ENCODE measurements around the gene ZNF135. TPM values are rescaled to one million over a fixed set of nuclear protein-coding genes. Genes with fewer than 3 reads are reported as not detected.
A peak's percentile ranks its signal among the peaks of the same experiment; 100 is the strongest.

ZNF135 gene
- 1 to 10 TPM; 1.0 to 1.4 TPM for total RNA-seq
- polyA plus RNA-seq, result 1.4 TPM

GRCh38 chr19:58059003-58059670, at the start of gene ZNF135:
Gene ZNF135 (plus strand): TSS chr19:58059282. CDS start chr19:58060003, 721 bp downstream.
- peaks cover 22 to 27% of the 10 kb centered on the region in 2 donors for H3K27me3 Mint-ChIP-seq
- H3K36me3 Mint-ChIP-seq, result peaks cover 4 to 31% (median 20%) of the 10 kb centered on the region in 3 donors
- peak in 4 of 5 donors; percentile 6 to 72 (median 48) for DNase-seq
- Histone ChIP-seq H3K27me3 (ENCODE audit: insufficient read depth, low read length, poor library complexity, severe bottlenecking) (no peaks in the 10 kb centered on the region), H3K4me1 (ENCODE audit: insufficient read depth, low read length) (no peaks in the 10 kb centered on the region), H3K4me3 (ENCODE audit: low read length) (peak within 1 kb of the TSS; percentile 15), H3K36me3 (ENCODE audit: insufficient read depth, low read length) (no peaks in the 10 kb centered on the region), H3K27ac (ENCODE audit: low read depth, low read length) (no peak within 1 kb of the TSS), H3K9me3 (ENCODE audit: low read length) (peaks cover 13% of the 10 kb centered on the region)
- H3K4me1 Mint-ChIP-seq, result peaks cover 0 to 4% (median 3%) of the 10 kb centered on the region in 3 donors
- peak within 1 kb of the TSS in 2 of 8 donors; percentile 61 to 85 for H3K27ac Mint-ChIP-seq
- peaks cover 20 to 79% (median 60%) of the 10 kb centered on the region in 5 donors for H3K9me3 Mint-ChIP-seq
- POLR2A ChIA-PET, result interaction anchor here (0.6 kb wide), 1 partner anchor 1745 kb away, joined by 3 read pairs; the partner anchor contains the start of gene ZSCAN5A
- H3K4me3 Mint-ChIP-seq, result peak within 1 kb of the TSS in 6 of 7 donors; percentile 55 to 83 (median 68)
- CTCF ChIA-PET, result interaction anchor here (0.5 to 1.3 kb wide), 4 partner anchors 22 to 254 kb away, joined by 3 read pairs; no protein-coding TSS in a partner anchor

GRCh38 chr19:58009301-58009665, 49.8 kb upstream of the ZNF135 start:
- ChIA-PET CTCF (no interaction called here), POLR2A (no interaction called here)
- H3K9me3 Mint-ChIP-seq, result peaks cover 21 to 86% (median 79%) of the 10 kb centered on the region in 5 donors
- Histone ChIP-seq H3K4me1 (ENCODE audit: insufficient read depth, low read length) (no peaks in the 10 kb centered on the region), H3K36me3 (ENCODE audit: insufficient read depth, low read length) (no peaks in the 10 kb centered on the region), H3K27ac (ENCODE audit: low read depth, low read length) (no peak overlapping the region), H3K9me3 (ENCODE audit: low read length) (peaks cover 59% of the 10 kb centered on the region), H3K27me3 (ENCODE audit: insufficient read depth, low read length, poor library complexity, severe bottlenecking) (no peaks in the 10 kb centered on the region), H3K4me3 (ENCODE audit: low read length) (no peak overlapping the region)
- H3K27me3 Mint-ChIP-seq, result peaks cover 4 to 8% of the 10 kb centered on the region in 2 donors
- H3K36me3 Mint-ChIP-seq, result peaks cover 15 to 46% (median 37%) of the 10 kb centered on the region in 3 donors
- peak overlapping the region in 1 of 8 donors; percentile 87 for H3K27ac Mint-ChIP-seq
- peak overlapping the region in 5 of 7 donors; percentile 27 to 85 (median 69) for H3K4me3 Mint-ChIP-seq
- peaks cover 5 to 21% (median 5%) of the 10 kb centered on the region in 3 donors for H3K4me1 Mint-ChIP-seq
- no peak for DNase-seq

GRCh38 chr19:58009666-58010301, 49.3 kb upstream of the ZNF135 start:
- H3K27ac ChIP-seq (ENCODE audit: low read depth, low read length), result no peak overlapping the region
- H3K4me3 ChIP-seq (ENCODE audit: low read length), result no peak overlapping the region
- peaks cover 16 to 86% (median 77%) of the 10 kb centered on the region in 5 donors for H3K9me3 Mint-ChIP-seq
- H3K27ac Mint-ChIP-seq, result peak overlapping the region in 4 of 8 donors; percentile 54 to 87 (median 71)
- H3K36me3 Mint-ChIP-seq, result peaks cover 11 to 41% (median 32%) of the 10 kb centered on the region in 3 donors
- ChIA-PET POLR2A (no interaction called here), CTCF (no interaction called here)
- peaks cover 2 to 10% of the 10 kb centered on the region in 2 donors for H3K27me3 Mint-ChIP-seq
- peaks cover under 1 to 16% (median under 1%) of the 10 kb centered on the region in 3 donors for H3K4me1 Mint-ChIP-seq
- DNase-seq, result peak; percentile 6 to 89 (median 54)
- H3K4me1 ChIP-seq (ENCODE audit: insufficient read depth, low read length), result no peaks in the 10 kb centered on the region
- peaks cover 54% of the 10 kb centered on the region for H3K9me3 ChIP-seq (ENCODE audit: low read length)
- peak overlapping the region in 5 of 7 donors; percentile 64 to 85 (median 70) for H3K4me3 Mint-ChIP-seq
- H3K36me3 ChIP-seq (ENCODE audit: insufficient read depth, low read length), result no peaks in the 10 kb centered on the region
- H3K27me3 ChIP-seq (ENCODE audit: insufficient read depth, low read length, poor library complexity, severe bottlenecking), result no peaks in the 10 kb centered on the region

GRCh38 chr19:58010507-58010906, 48.6 kb upstream of the ZNF135 start:
- Mint-ChIP-seq H3K4me3 (peak overlapping the region in 2 of 7 donors; percentile 52 to 54), H3K27me3 (peaks cover 2 to 13% of the 10 kb centered on the region in 2 donors), H3K4me1 (peaks cover 0 to 15% (median 0%) of the 10 kb centered on the region in 3 donors), H3K36me3 (peaks cover 8 to 33% (median 24%) of the 10 kb centered on the region in 3 donors), H3K9me3 (peaks cover 10 to 86% (median 75%) of the 10 kb centered on the region in 5 donors), H3K27ac (no peak overlapping the region)
- H3K9me3 ChIP-seq (ENCODE audit: low read length), result peaks cover 47% of the 10 kb centered on the region
- no peaks in the 10 kb centered on the region for H3K4me1 ChIP-seq (ENCODE audit: insufficient read depth, low read length)
- DNase-seq, result no peak
- CTCF ChIA-PET, result no interaction called here
- no peak overlapping the region for H3K27ac ChIP-seq (ENCODE audit: low read depth, low read length)
- no peaks in the 10 kb centered on the region for H3K27me3 ChIP-seq (ENCODE audit: insufficient read depth, low read length, poor library complexity, severe bottlenecking)
- POLR2A ChIA-PET, result interaction anchor here (0.6 kb wide), 1 partner anchor 241 kb away, joined by 3 read pairs; the partner anchor contains the start of gene ZNF586
- H3K36me3 ChIP-seq (ENCODE audit: insufficient read depth, low read length), result no peaks in the 10 kb centered on the region
- H3K4me3 ChIP-seq (ENCODE audit: low read length), result no peak overlapping the region

GRCh38 chr19:58014141-58014540, 44.9 kb upstream of the ZNF135 start:
- POLR2A ChIA-PET, result no interaction called here
- peaks cover 0 to 65% (median 56%) of the 10 kb centered on the region in 5 donors for H3K9me3 Mint-ChIP-seq
- H3K27ac Mint-ChIP-seq, result no peak overlapping the region
- H3K4me1 Mint-ChIP-seq, result peaks cover 0 to 11% (median 0%) of the 10 kb centered on the region in 3 donors
- no peak for DNase-seq
- Histone ChIP-seq H3K4me3 (ENCODE audit: low read length) (no peak overlapping the region), H3K4me1 (ENCODE audit: insufficient read depth, low read length) (no peaks in the 10 kb centered on the region), H3K9me3 (ENCODE audit: low read length) (peaks cover 21% of the 10 kb centered on the region), H3K27ac (ENCODE audit: low read depth, low read length) (no peak overlapping the region), H3K27me3 (ENCODE audit: insufficient read depth, low read length, poor library complexity, severe bottlenecking) (no peaks in the 10 kb centered on the region), H3K36me3 (ENCODE audit: insufficient read depth, low read length) (no peaks in the 10 kb centered on the region)
- CTCF ChIA-PET, result no interaction called here
- peaks cover 0 to 15% (median 7%) of the 10 kb centered on the region in 3 donors for H3K36me3 Mint-ChIP-seq
- peaks cover 8 to 31% of the 10 kb centered on the region in 2 donors for H3K27me3 Mint-ChIP-seq
- no peak overlapping the region for H3K4me3 Mint-ChIP-seq

GRCh38 chr19:58020129-58020528, 39.0 kb upstream of the ZNF135 start:
- no peak overlapping the region for H3K27ac Mint-ChIP-seq
- H3K4me3 Mint-ChIP-seq, result no peak overlapping the region
- H3K27me3 Mint-ChIP-seq, result peaks cover 9 to 18% of the 10 kb centered on the region in 2 donors
- no peaks in the 10 kb centered on the region for H3K27me3 ChIP-seq (ENCODE audit: insufficient read depth, low read length, poor library complexity, severe bottlenecking)
- H3K4me3 ChIP-seq (ENCODE audit: low read length), result no peak overlapping the region
- no peak overlapping the region for H3K27ac ChIP-seq (ENCODE audit: low read depth, low read length)
- peaks cover 4% of the 10 kb centered on the region for H3K9me3 ChIP-seq (ENCODE audit: low read length)
- peaks cover 0 to 16% (median 2%) of the 10 kb centered on the region in 3 donors for H3K36me3 Mint-ChIP-seq
- H3K4me1 Mint-ChIP-seq, result peaks cover 0 to 4% (median 0%) of the 10 kb centered on the region in 3 donors
- no peaks in the 10 kb centered on the region for H3K36me3 ChIP-seq (ENCODE audit: insufficient read depth, low read length)
- ChIA-PET POLR2A (no interaction called here), CTCF (interaction anchor here (1.2 kb wide), 1 partner anchor 136 kb away, joined by 3 read pairs; no protein-coding TSS in a partner anchor)
- DNase-seq, result no peak
- H3K9me3 Mint-ChIP-seq, result peaks cover 0 to 55% (median 23%) of the 10 kb centered on the region in 5 donors
- H3K4me1 ChIP-seq (ENCODE audit: insufficient read depth, low read length), result no peaks in the 10 kb centered on the region

GRCh38 chr19:58021541-58022282, 37.4 kb upstream of the ZNF135 start:
- peaks cover 0 to 58% (median 16%) of the 10 kb centered on the region in 5 donors for H3K9me3 Mint-ChIP-seq
- Histone ChIP-seq H3K9me3 (ENCODE audit: low read length) (peaks cover 4% of the 10 kb centered on the region), H3K27me3 (ENCODE audit: insufficient read depth, low read length, poor library complexity, severe bottlenecking) (no peaks in the 10 kb centered on the region), H3K27ac (ENCODE audit: low read depth, low read length) (no peak overlapping the region), H3K36me3 (ENCODE audit: insufficient read depth, low read length) (no peaks in the 10 kb centered on the region), H3K4me1 (ENCODE audit: insufficient read depth, low read length) (no peaks in the 10 kb centered on the region), H3K4me3 (ENCODE audit: low read length) (no peak overlapping the region)
- peaks cover 0 to 4% (median 0%) of the 10 kb centered on the region in 3 donors for H3K4me1 Mint-ChIP-seq
- peaks cover 10% of the 10 kb centered on the region in 2 donors for H3K27me3 Mint-ChIP-seq
- ChIA-PET CTCF (interaction anchor here (0.7 kb wide), 1 partner anchor 37 kb away, joined by 3 read pairs; the partner anchor contains the start of gene ZNF135), POLR2A (interaction anchor here (0.8 kb wide), 1 partner anchor 133 kb away, joined by 3 read pairs; no protein-coding TSS in a partner anchor)
- peak overlapping the region in 1 of 8 donors; percentile 55 for H3K27ac Mint-ChIP-seq
- H3K36me3 Mint-ChIP-seq, result peaks cover 0 to 16% (median 2%) of the 10 kb centered on the region in 3 donors
- H3K4me3 Mint-ChIP-seq, result no peak overlapping the region
- DNase-seq, result peak in 3 of 5 donors; percentile 39 to 74 (median 49)
